ENCODE data around the gene DCTPP1. TPM values are rescaled to one million over a fixed set of nuclear protein-coding genes. Genes with fewer than 3 reads are reported as not detected.
A peak's percentile ranks its signal among the peaks of the same experiment; 100 is the strongest.

DCTPP1 gene
- total RNA-seq, 4 donors from 2014 or later, result 20.7 to 33.3 (median 27.6) TPM

- Histone ChIP-seq H3K4me1 (peaks cover 0 to 23% (median 7%) of the 10 kb centered on the region in 4 donors), H3K27ac (peak overlapping the region; percentile 72 to 88 (median 85)), H3K4me3 (peak overlapping the region; percentile 68 to 78 (median 73)), H3K27me3 (no peaks in the 10 kb centered on the region), H3K36me3 (no peaks in the 10 kb centered on the region), H3K9me3 (no peaks in the 10 kb centered on the region)
- no peak for DNase-seq
- no peak for TF ChIP-seq POLR2A (IDR thresholded peaks at IDR 0.05)
- TF ChIP-seq, protein P1, sequence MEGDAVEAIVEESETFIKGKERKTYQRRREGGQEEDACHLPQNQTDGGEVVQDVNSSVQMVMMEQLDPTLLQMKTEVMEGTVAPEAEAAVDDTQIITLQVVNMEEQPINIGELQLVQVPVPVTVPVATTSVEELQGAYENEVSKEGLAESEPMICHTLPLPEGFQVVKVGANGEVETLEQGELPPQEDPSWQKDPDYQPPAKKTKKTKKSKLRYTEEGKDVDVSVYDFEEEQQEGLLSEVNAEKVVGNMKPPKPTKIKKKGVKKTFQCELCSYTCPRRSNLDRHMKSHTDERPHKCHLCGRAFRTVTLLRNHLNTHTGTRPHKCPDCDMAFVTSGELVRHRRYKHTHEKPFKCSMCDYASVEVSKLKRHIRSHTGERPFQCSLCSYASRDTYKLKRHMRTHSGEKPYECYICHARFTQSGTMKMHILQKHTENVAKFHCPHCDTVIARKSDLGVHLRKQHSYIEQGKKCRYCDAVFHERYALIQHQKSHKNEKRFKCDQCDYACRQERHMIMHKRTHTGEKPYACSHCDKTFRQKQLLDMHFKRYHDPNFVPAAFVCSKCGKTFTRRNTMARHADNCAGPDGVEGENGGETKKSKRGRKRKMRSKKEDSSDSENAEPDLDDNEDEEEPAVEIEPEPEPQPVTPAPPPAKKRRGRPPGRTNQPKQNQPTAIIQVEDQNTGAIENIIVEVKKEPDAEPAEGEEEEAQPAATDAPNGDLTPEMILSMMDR (IDR thresholded peaks at IDR 0.05), result no peak
Measured at GRCh38 chr16:30406795-30407101, 23.1 kb downstream of the DCTPP1 start.

DNA sequence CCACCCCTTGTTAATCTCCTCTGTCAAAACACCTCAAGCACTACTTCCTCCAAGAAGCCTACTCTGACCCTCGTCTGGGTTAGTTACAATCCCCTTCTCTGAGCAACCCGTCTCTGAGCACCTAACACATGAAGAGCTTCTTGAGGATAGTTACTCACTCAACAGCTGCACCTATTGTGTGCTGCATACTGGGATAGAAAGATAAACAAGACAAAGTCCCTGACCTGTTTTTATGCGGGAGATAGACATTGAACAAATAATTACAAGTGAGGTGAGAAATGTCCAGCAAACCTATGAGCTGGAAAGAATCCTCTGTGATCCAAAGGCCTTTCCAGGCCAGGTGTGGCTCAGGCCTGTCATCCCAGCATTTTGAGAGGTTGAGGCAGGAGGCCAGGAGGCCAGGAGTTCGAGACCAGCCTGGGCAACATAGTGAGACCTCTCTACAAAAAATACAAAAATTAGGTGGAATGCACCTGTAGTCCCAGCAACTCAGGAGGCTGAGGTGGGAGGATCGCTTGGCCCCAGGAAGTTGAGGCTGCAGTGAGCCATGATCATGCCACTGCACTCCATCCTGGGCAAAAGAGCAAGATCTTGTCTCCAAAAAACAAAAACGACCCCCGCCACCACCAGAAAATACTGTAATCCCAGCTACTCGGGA lies 27.9 kb downstream of the DCTPP1 start:
- Histone ChIP-seq H3K27ac (no peak overlapping the region), H3K4me3 (no peak overlapping the region), H3K4me1 (peaks cover 0 to 24% (median 4%) of the 10 kb centered on the region in 4 donors), H3K27me3 (no peaks in the 10 kb centered on the region), H3K9me3 (no peaks in the 10 kb centered on the region), H3K36me3 (peaks cover 0 to 15% (median 0%) of the 10 kb centered on the region in 3 donors)
- TF ChIP-seq, protein P1 (IDR thresholded peaks at IDR 0.05), result no peak
- no peak for TF ChIP-seq POLR2A (IDR thresholded peaks at IDR 0.05)
- no peak for DNase-seq

GRCh38 chr16:30399435-30400186 lies 30.2 kb downstream of the DCTPP1 start:
- Histone ChIP-seq H3K36me3 (peaks cover 0 to 15% (median 0%) of the 10 kb centered on the region in 3 donors), H3K9me3 (no peaks in the 10 kb centered on the region), H3K4me3 (peak overlapping the region; percentile 51 to 84 (median 63)), H3K4me1 (peaks cover 2 to 38% (median 12%) of the 10 kb centered on the region in 4 donors), H3K27ac (peak overlapping the region in 3 of 4 donors; percentile 61 to 86 (median 75)), H3K27me3 (no peaks in the 10 kb centered on the region)
- TF ChIP-seq POLR2A (IDR thresholded peaks at IDR 0.05), result no peak
- TF ChIP-seq, protein P1 (IDR thresholded peaks at IDR 0.05), result no peak
- DNase-seq, result no peak

- H3K9me3 ChIP-seq, result no peaks in the 10 kb centered on the region
- peaks cover 0 to 15% (median 0%) of the 10 kb centered on the region in 3 donors for H3K36me3 ChIP-seq
- DNase-seq, result no peak
- no peaks in the 10 kb centered on the region for H3K27me3 ChIP-seq
- peaks cover 2 to 44% (median 12%) of the 10 kb centered on the region in 4 donors for H3K4me1 ChIP-seq
- TF ChIP-seq, protein P1 (IDR thresholded peaks at IDR 0.05), result no peak
- TF ChIP-seq POLR2A (IDR thresholded peaks at IDR 0.05), result no peak
- H3K27ac ChIP-seq, result peak overlapping the region in 2 of 4 donors; percentile 75 to 86
- H3K4me3 ChIP-seq, result no peak overlapping the region
Measured at GRCh38 chr16:30398661-30399434, 31.0 kb downstream of the DCTPP1 start.

DNA sequence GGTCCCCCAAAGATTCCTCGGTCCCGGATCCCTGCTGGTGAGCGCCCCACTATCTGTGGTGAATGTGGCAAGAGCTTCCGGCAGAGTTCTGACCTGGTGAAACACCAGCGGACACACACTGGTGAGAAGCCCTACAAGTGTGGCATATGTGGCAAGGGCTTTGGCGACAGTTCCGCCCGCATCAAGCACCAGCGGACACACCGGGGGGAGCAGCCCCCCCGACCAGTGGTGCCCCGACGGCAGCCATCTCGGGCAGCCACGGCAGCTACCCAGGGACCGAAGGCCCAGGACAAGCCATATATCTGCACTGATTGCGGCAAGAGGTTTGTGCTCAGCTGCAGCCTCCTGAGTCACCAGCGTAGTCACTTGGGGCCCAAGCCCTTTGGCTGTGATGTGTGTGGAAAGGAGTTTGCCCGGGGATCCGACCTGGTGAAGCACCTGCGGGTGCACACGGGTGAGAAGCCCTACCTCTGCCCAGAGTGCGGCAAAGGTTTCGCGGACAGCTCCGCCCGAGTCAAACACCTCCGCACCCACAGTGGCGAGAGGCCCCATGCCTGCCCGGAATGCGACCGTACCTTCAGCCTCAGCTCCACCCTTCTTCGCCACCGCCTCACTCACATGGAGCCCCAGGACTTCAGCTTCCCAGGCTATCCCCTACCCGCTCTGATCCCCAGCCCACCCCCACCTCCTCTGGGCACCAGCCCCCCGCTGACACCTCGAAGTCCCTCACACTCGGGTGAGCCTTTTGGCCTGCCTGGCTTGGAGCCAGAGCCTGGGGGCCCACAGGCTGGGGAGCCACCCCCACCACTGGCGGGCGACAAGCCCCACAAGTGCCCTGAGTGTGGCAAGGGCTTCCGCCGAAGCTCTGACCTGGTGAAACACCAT lies 31.8 kb downstream of the DCTPP1 start:
- peaks cover 2 to 44% (median 12%) of the 10 kb centered on the region in 4 donors for H3K4me1 ChIP-seq
- TF ChIP-seq, protein P1 (IDR thresholded peaks at IDR 0.05), result no peak
- TF ChIP-seq POLR2A (IDR thresholded peaks at IDR 0.05), result no peak
- H3K36me3 ChIP-seq, result peaks cover 0 to 15% (median 0%) of the 10 kb centered on the region in 3 donors
- no peak overlapping the region for H3K4me3 ChIP-seq
- DNase-seq, result no peak
- no peak overlapping the region for H3K27ac ChIP-seq
- no peaks in the 10 kb centered on the region for H3K27me3 ChIP-seq
- H3K9me3 ChIP-seq, result no peaks in the 10 kb centered on the region
